HUES48 (cell line): ENCODE data around the gene RPA1.

Source experiments
- H3K27ac ChIP-seq: one replicate; pipeline ENCODE4 v1.7.0; 2013; ENCODE audit warnings: low read depth, low read length, inconsistent platforms
- H3K27me3 ChIP-seq: 2 replicates; pipeline ENCODE4 v1.6.1; 2013; ENCODE audit warnings: mild to moderate bottlenecking, low read length; ENCODE audit not compliant: control insufficient read depth, insufficient read depth
- H3K36me3 ChIP-seq: 2 replicates; pipeline ENCODE4 v1.6.1; 2013; ENCODE audit warnings: low read length; ENCODE audit not compliant: control insufficient read depth, insufficient read depth
- H3K4me1 ChIP-seq: 2 replicates; pipeline ENCODE4 v1.6.1; 2013; ENCODE audit warnings: mild to moderate bottlenecking, low read length; ENCODE audit not compliant: control insufficient read depth, insufficient read depth
- H3K4me3 ChIP-seq: 2 replicates; pipeline ENCODE4 v1.5.1; 2013; ENCODE audit warnings: mild to moderate bottlenecking, low read depth, low read length
- H3K9ac ChIP-seq: 2 replicates; pipeline ENCODE4 v1.6.1; 2013; ENCODE audit warnings: mild to moderate bottlenecking, low read depth, low read length, moderate library complexity
- H3K9me3 ChIP-seq: 2 replicates; pipeline ENCODE4 v1.6.1; 2013; ENCODE audit warnings: low read length; ENCODE audit not compliant: control insufficient read depth, insufficient read depth

RPA1 gene

DNA sequence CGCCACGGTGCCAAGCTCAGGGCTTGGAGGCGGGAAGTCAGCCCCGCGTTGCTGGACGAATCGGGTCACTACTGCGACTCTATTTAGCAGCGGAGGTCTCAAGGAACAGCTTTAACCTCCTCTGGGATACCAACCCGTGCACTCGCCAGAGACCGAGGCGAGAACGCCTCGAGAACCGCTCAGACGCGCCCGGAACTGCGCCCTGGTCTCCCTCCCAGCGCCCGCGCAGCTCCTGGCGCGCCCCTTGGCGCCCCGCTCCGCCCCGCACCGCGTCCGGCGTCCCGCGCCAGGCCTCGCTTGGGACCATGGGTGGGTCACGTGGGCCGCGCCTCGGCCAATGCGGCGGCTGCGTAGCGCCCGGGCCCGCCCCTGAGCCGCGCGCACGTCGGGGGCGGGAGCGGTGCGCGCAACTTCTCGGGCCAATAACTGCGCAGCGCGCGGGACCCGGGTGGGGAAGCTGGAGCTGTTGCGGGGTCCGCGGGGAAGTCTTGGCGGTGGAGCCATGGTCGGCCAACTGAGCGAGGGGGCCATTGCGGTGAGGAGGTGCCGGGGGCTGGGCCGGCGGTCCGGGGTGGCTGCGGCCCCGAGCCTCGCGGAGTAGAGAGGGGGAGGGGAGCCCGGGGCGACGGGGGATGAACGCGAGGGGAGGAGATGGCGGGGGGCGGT lies at the start of gene RPA1, which contains the start of gene SMYD4:
Gene RPA1 (plus strand): TSS at position 414 of the 666 bp plus-strand sequence. CDS start 89 bp downstream, at position 503.
Gene SMYD4 (minus strand): TSS at position 311 of the 666 bp plus-strand sequence. CDS start 1,908 bp downstream, outside the sequence.
- H3K27ac ChIP-seq, result peak within 1 kb of the TSS; percentile 85
- H3K9me3 ChIP-seq, result no peaks in the 10 kb centered on the region
- H3K4me3 ChIP-seq, result peak within 1 kb of the TSS; percentile 96
- no peaks in the 10 kb centered on the region for H3K27me3 ChIP-seq
- H3K4me1 ChIP-seq, result no peaks in the 10 kb centered on the region
- H3K36me3 ChIP-seq, result peaks cover 49% of the 10 kb centered on the region
- H3K9ac ChIP-seq, result peak within 1 kb of the TSS; percentile 80

DNA sequence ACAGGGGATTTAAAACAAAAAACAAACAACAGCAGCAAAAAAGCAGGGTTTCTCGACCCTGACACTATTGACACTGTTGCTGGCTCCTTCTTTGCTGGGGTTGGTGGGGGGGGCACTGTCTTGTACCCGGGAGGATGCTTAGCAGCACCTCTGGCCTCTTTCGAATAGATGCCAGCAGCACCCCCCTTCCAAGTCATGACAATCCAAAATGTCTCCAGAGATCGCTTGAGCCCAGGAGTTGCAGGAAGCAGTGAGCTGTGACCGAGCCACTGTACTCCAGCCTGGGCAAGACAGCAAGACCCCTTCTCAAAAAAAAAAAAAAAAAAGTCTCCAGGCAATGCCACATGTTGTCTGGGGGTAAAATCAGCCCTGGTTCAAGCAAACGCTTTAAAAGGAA lies 47.6 kb upstream of the RPA1 start:
- no peaks in the 10 kb centered on the region for H3K9me3 ChIP-seq
- H3K4me1 ChIP-seq, result no peaks in the 10 kb centered on the region
- H3K9ac ChIP-seq, result no peak overlapping the region
- no peak overlapping the region for H3K4me3 ChIP-seq
- no peaks in the 10 kb centered on the region for H3K27me3 ChIP-seq
- H3K36me3 ChIP-seq, result peaks cover 77% of the 10 kb centered on the region
- H3K27ac ChIP-seq, result no peak overlapping the region

DNA sequence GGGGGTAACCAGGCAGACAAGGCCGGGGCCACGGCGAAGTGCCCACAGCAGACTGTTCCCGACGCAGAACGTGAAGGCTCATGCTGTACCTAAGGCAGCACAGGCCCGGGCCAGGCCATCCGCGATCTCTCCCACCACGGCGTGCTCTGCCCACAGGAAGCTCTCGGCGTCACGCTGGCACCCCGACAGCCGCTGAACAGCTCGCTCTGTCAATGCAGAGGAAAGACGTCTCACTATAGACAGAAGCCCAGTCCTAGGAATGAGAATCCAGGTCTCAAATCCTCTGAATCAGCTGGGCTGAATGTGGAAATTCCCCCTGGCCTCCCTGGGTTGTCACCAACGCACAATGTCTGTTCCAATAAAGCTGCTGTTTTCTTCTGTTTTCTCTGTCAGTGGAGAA lies 46.5 kb upstream of the RPA1 start:
- Histone ChIP-seq H3K27ac (no peak overlapping the region), H3K9me3 (no peaks in the 10 kb centered on the region), H3K4me3 (no peak overlapping the region), H3K9ac (no peak overlapping the region), H3K4me1 (no peaks in the 10 kb centered on the region), H3K36me3 (peaks cover 74% of the 10 kb centered on the region), H3K27me3 (no peaks in the 10 kb centered on the region)

DNA sequence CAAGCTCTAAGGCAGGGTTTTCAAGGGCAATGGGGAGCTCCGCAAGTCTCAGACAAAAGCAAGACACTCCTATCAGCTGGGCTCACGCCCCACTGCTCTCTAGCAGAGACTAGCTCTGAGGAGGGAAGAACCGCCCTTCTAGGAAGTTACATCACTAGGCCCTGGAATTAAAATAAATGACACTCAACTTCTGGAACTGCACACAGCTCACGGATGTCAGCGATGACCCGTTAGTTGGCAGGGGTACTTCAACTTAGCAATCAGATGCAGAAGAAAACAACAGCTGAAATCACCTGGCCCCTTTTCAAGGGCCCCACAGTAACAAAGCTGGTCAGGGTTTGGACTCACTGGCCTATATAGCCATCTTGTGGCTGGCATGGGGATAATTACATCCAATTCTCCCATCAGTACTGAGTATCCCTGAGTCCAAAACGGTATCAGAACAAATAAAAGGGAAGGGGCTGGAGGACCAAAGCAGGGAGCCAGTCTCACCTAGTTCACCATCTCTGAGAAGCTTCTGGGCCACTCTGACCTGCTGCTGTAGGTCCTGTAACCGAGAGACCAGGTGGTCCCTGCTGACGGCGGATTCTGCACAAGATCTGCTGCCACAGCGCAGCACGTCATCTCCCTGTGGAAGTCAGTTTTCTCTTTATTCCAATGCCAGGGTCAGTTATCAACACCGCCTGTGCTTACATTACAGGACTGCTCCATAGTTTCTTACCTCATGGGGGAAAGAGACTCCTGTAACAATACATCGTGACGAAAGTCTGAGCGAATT lies 45.8 kb upstream of the RPA1 start:
- no peak overlapping the region for H3K4me3 ChIP-seq
- H3K4me1 ChIP-seq, result no peaks in the 10 kb centered on the region
- H3K36me3 ChIP-seq, result peaks cover 70% of the 10 kb centered on the region
- no peaks in the 10 kb centered on the region for H3K9me3 ChIP-seq
- H3K27me3 ChIP-seq, result no peaks in the 10 kb centered on the region
- no peak overlapping the region for H3K27ac ChIP-seq
- H3K9ac ChIP-seq, result no peak overlapping the region

DNA sequence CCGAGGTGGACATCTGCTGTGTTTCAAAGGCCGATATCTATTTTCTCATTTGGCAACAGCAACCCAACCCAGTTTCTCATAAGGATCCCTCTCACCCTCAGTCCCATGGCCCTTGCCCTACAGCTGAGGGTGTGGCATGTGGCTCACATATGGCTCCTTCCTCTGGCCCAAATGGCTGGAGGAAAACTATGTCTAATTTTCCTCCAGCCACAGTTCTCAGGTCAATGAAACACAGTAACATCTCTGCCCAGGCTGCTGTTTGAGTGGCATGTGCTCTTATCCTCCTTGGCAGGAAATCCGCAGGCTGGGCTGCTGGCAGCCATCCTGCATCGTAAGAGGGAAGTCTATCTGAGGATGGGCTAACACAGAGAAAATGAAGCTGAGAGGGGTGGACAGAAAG lies 43.9 kb upstream of the RPA1 start:
- no peak overlapping the region for H3K27ac ChIP-seq
- H3K9ac ChIP-seq, result no peak overlapping the region
- H3K36me3 ChIP-seq, result peaks cover 59% of the 10 kb centered on the region
- no peaks in the 10 kb centered on the region for H3K27me3 ChIP-seq
- H3K9me3 ChIP-seq, result no peaks in the 10 kb centered on the region
- H3K4me1 ChIP-seq, result no peaks in the 10 kb centered on the region
- H3K4me3 ChIP-seq, result no peak overlapping the region

DNA sequence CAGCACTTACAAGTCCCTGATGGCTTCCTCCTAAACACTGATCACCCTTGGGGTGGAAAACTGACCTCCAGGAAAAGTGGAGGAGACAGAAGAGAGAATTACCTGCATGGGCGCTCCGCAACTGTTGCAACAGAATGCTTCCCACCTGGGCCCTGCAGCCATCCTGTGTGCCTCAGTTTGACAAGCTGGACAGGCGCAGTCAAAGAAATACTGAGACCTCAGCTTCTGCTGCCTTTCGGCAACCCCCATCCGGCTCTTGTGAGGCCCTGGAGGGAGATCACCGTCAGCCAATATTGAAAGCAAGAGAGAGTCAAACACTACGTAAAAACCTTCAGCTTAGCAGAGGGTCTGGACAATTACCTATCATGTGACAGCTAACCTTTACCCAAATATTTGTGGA lies 43.1 kb upstream of the RPA1 start:
- H3K4me3 ChIP-seq, result no peak overlapping the region
- H3K4me1 ChIP-seq, result no peaks in the 10 kb centered on the region
- no peaks in the 10 kb centered on the region for H3K27me3 ChIP-seq
- H3K36me3 ChIP-seq, result peaks cover 52% of the 10 kb centered on the region
- H3K27ac ChIP-seq, result no peak overlapping the region
- H3K9ac ChIP-seq, result no peak overlapping the region
- no peaks in the 10 kb centered on the region for H3K9me3 ChIP-seq

DNA sequence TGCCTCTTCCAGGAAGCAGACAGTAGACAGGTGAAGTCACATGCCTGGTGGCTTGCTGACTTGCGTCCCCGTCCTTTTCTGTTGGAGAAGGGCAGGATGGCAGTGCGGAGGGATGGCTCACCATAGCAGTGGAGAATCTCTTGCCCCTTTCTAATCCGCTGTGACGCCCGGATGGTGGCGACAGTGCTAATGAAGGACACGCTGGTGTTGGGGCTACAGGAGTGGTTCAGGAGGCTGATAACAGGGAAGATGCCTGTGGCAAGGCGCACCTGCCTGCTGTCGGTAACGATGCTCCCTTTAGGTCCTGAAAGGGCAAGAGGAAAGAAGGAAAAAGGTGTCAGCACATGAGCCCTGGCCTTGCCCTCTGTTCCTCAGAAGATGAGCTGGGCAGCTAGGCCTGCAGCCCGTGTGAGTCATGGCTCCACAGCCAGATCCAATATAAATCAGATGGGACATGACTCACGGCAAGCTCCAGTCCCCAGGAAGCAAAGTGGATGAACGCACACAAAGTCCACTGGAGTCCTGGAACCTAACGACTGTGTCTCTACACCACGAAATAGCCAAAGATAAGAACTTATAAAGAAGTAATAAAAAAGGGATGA lies 42.4 kb upstream of the RPA1 start:
- H3K4me3 ChIP-seq, result no peak overlapping the region
- no peaks in the 10 kb centered on the region for H3K4me1 ChIP-seq
- peaks cover 45% of the 10 kb centered on the region for H3K36me3 ChIP-seq
- no peak overlapping the region for H3K9ac ChIP-seq
- H3K27me3 ChIP-seq, result no peaks in the 10 kb centered on the region
- no peaks in the 10 kb centered on the region for H3K9me3 ChIP-seq
- no peak overlapping the region for H3K27ac ChIP-seq

DNA sequence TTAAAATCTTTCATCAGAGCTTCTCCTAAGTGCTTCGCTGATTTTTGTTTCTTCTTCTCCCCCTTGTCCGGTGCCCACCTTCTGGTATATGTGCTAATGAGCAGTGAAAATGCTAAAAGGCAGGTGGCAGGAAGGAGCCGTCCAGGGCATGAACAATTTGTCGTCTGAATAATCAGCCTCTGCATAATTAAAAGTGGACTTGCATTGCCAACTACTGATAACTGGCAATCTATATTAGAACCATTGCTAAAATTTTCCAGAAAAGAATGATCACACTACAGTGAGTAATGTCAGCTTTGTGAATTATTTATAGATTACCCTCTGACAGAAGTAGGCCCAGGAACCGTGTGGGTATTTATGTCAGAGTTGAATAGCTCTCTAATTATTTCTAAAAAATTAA lies 39.9 kb upstream of the RPA1 start:
- H3K9ac ChIP-seq, result no peak overlapping the region
- H3K27ac ChIP-seq, result no peak overlapping the region
- H3K27me3 ChIP-seq, result no peaks in the 10 kb centered on the region
- no peaks in the 10 kb centered on the region for H3K9me3 ChIP-seq
- H3K36me3 ChIP-seq, result peaks cover 23% of the 10 kb centered on the region
- no peak overlapping the region for H3K4me3 ChIP-seq
- 0 out of 2 replicates have a peak, but pooled peaks cover 2% of the 10 kb centered on the region for H3K4me1 ChIP-seq

DNA sequence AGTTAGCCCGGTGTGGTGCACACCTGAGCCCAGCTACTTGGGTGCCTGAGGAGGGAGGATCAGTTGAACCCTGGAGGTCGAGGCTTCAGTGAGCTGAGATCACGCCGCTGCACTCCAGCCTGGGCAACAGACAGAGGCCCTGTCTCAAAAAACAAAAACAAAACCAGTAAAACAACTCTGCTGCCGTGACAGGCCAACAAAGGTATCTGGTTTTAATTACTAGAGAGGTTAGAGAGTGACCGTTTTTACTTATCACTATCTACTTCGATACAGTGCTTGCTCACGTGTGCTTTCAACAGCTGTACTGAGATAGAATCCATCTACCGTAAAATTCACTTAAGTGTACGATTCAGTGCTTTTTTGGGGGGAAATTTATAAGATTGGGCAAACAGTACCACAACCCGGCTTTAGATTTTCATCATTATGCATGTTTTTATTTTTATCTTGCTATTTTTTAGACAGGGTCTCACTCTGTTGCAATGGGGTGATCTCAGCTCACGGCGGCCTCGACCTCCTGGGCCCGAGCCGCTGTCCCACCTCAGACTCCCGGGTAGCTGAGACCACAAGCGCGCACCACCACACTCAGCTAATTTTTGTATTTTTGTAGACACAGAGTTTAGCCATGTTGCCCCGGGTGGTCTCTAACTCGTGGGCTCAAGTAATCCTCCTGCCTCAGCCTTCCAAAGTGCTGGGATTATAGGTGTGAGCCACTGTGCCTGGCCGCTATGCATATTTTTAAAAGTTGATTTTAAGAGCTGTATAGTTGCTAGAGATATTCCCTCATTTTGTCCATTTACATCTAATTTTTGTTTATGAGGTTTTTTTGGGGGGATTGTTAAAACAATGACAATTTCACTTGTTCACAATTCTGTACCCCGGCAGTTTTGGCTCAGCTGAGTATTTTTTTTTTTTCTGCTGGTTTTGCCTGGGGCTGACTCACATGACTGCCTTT lies 37.0 kb upstream of the RPA1 start:
- no peak overlapping the region for H3K4me3 ChIP-seq
- no peaks in the 10 kb centered on the region for H3K27me3 ChIP-seq
- H3K4me1 ChIP-seq, result 0 out of 2 replicates have a peak, but pooled peaks cover 2% of the 10 kb centered on the region
- H3K36me3 ChIP-seq, result peaks cover 4% of the 10 kb centered on the region; the same call in 1 of the 2 replicates
- no peak overlapping the region for H3K9ac ChIP-seq
- no peak overlapping the region for H3K27ac ChIP-seq
- H3K9me3 ChIP-seq, result no peaks in the 10 kb centered on the region

DNA sequence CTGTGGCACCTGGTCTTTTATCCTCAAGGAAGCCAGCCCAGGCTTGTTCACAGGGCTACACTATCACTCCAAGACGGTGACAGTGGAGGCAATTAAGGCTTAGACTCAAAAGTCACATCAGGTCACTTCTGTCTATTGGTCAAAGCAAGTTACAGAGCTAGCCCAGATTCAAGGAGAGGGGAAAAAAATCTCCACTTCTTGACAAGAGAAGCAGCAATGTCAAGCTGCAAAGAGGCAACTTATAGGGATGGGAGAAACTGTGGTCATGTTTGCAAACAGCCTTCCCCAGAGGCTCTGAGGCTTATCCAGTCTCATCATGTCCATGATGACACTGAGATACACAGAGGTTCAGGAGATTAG lies 36.4 kb upstream of the RPA1 start:
- Histone ChIP-seq H3K9me3 (no peaks in the 10 kb centered on the region), H3K27ac (no peak overlapping the region), H3K4me1 (0 out of 2 replicates have a peak, but pooled peaks cover 2% of the 10 kb centered on the region), H3K36me3 (peaks cover 4% of the 10 kb centered on the region; the same call in 1 of the 2 replicates), H3K9ac (no peak overlapping the region), H3K4me3 (no peak overlapping the region), H3K27me3 (no peaks in the 10 kb centered on the region)
